Measurements from ENCODE around the gene ZNF511.
A peak's percentile ranks its signal among the peaks of the same experiment; 100 is the strongest.
"Not testable (repeated sequence)": the region's sequence is repeated elsewhere in the genome, so short reads cannot be mapped to it uniquely, and the experiment has no call there.

The ZNF511 gene, protein sequence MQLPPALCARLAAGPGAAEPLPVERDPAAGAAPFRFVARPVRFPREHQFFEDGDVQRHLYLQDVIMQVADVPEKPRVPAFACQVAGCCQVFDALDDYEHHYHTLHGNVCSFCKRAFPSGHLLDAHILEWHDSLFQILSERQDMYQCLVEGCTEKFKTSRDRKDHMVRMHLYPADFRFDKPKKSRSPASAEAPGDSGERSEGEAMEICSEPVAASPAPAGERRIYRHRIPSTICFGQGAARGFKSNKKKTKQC

GRCh38 chr10:133308421-133309099, at the start of gene ZNF511, which contains the start of gene TUBGCP2:
Gene ZNF511 (plus strand): TSS chr10:133308914. CDS start chr10:133308944, 30 bp downstream.
Gene TUBGCP2 (minus strand): TSS chr10:133308872. CDS start chr10:133302941, 5,931 bp downstream.
- peak; percentile 68 for DNase-seq (ENCODE audit: low read depth)

GRCh38 chr10:133259602-133259989, 49.1 kb upstream of the ZNF511 start:
- no peak for DNase-seq (ENCODE audit: low read depth)

GRCh38 chr10:133260895-133261725, 47.6 kb upstream of the ZNF511 start:
- DNase-seq (ENCODE audit: low read depth), result no peak

DNA sequence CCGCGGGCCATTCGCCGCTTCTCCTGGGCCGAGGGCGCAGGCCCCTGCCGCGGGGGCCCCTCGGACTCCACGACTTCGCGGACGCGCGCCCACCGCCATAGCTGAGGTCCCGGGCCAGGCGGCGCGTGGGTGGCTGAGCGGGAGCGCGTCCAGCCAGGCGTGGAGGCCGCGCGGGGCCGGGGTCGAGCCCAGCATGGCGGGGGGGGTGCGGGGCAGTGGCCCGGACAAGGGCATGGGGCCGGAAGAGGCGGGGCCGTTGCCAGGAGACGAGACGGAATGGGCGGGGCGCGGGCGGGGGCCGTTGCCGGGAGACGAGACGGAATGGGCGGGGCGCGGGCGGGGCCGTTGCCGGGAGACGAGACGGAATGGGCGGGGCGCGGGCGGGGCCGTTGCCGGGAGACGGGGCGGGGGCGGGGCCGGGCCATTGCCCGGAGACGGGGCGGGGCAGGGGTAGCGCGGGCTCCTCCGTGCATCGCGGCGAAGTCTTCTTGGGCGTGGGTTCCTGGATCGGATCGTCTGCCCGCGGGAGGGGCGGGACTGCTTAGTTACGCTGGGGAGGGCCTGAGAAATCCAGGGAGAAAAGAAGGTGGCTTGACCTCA, 46.9 kb upstream of the ZNF511 start:
- DNase-seq (ENCODE audit: low read depth), result no peak

DNA sequence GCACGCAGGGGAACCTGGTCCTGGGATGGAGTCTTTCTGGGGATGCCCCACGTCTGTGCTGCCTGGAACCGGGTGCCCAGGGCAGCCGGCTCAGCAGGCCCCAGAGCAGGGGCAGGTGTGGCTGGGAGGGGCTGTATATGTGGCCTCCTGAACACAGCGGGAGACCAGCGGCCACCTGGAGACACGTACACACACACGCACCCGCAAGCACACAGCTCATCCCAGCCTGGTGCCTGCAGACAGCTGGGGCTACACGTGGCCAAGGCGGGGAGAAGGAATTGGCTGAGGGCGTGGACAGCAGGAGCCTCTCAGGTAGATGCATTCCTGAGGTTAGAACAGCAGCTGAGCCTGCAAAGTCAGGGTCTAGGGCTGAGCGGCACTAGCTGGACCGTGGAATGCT, 46.0 kb upstream of the ZNF511 start:
- DNase-seq (ENCODE audit: low read depth), result no peak

DNA sequence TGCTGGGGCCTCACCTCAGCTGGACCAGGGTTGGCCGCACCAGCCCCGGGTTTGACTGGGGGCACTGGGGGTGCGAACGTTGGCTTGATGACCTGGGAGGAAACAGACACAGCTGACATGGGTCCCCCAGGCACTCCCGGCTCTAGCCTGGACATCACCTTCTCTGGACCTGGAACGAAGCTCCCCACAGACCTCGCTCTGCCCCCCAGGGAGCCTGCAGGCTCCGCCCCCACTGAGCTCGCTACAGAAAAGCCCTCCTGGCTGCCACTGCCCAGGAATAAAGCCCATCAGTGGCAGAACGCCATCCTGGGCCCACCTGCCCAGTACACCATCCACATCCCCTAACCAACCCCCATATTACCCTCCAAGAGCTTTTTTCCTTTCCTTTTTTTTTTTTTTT, 45.0 kb upstream of the ZNF511 start:
- no peak for DNase-seq (ENCODE audit: low read depth)

DNA sequence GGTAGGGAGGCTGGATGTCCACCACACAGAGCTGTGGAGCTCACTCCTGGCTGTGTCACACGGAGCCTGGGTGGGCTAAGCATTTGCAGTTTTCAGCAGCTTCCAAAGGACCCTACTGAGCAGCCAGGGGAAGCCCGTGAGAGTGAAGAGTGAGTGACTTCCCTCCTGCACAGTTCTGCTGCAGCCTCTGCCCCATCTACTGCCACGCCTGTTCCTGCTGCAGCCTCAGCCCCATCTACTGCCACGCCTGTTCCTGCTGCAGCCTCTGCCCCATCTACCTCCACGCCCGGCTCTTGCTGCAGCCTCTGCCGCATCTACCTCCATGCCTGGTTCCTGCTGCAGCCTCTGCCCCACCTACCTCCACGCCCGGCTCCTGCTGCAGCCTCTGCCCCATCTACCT, 44.3 kb upstream of the ZNF511 start:
- no peak for DNase-seq (ENCODE audit: low read depth)

- not testable (repeated sequence) for DNase-seq (ENCODE audit: low read depth)
Observed at GRCh38 chr10:133265052-133265451, 43.7 kb upstream of the ZNF511 start.

- DNase-seq (ENCODE audit: low read depth), result no peak
Observed at GRCh38 chr10:133266056-133266795, 42.5 kb upstream of the ZNF511 start.

DNA sequence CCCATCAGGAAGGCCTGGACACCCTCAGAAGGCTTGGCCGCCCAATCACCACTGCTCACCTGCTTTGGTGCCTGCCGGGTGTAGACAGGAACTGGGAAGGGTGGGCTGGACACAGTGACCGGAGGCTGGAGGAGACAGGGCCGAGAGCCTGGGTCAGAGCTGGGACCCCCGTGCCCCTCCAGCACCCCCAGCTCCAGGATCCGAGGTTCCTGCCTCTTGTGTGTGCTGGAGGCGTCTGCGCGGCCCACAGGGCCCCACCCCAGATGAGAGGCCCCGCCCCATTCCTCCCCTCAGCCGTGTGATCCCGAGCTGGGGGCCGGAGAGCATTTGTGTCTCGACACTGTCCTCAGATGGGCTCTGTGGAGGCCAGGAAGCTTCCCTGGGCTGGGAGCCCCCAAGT, 41.4 kb upstream of the ZNF511 start:
- DNase-seq (ENCODE audit: low read depth), result no peak

GRCh38 chr10:133267829-133268228, 40.9 kb upstream of the ZNF511 start:
- DNase-seq (ENCODE audit: low read depth), result no peak

DNA sequence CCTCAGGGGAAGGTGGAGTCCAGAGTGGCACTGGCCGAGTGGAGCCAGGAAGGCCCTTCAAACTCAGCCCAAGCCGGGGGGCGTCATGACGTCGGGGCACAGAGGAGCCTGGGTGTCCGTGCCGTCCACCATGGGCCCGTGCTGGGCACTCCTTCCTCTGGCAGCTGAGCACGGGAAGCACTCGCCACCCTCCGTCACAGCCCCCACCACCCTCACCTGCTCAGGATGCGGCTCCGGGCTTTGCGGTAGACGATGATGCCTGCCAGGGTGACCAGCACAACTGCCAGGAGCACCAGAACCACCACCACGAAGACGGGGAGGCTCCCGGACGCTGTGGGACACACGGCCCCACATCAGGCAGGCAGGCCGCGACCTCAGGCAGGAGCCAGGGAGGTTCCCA, 40.2 kb upstream of the ZNF511 start:
- no peak for DNase-seq (ENCODE audit: low read depth)

DNA sequence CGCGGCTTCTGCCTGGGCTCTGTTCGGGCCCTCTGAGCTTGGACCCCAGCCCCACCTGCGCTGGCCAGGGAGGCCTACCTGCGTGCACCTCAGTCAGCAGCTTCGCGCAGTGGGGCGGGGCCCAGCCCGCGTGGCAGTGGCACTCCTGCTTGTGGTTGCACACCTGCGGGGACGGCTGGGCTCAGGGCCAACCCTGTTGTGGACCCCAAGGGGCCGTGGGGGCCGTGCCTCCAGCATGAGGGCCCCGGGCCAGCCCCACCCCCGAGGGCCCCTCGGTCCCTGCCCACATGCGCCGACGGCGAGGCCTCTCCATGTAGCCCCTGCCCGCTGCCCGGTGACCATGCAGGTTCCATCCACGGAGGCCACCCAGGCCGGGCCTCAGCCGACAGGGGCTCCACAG, 39.3 kb upstream of the ZNF511 start:
- no peak for DNase-seq (ENCODE audit: low read depth)

GRCh38 chr10:133270204-133270603, 38.5 kb upstream of the ZNF511 start:
- DNase-seq (ENCODE audit: low read depth), result no peak

DNA sequence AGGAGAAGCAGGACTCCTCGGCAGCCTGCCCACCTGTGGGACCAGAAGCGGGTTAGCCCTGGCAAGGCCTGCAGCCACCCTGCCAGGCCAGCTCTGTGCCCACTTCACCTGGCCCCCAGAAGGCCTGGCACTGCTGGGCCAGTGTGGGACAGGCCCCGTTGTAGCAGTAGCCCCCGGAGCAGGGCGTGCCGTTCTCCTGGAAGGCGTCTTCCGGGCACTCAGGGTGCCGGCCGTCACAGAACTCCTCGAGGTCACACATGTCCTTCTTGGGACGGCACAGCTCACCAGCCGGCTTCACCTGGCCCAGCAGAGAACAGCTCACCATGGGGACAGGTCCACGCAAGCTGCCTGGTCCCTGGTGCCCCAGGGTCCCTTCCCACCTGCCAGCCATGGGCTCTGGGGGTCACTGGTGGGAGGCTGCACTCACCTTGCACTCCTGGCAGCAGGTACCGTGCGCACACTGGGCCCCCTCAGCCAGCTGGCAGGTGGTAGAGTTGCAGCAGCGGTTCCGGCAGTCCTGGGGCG, 37.9 kb upstream of the ZNF511 start:
- no peak for DNase-seq (ENCODE audit: low read depth)

- no peak for DNase-seq (ENCODE audit: low read depth)
Observed at GRCh38 chr10:133271521-133272300, 37.0 kb upstream of the ZNF511 start.

DNA sequence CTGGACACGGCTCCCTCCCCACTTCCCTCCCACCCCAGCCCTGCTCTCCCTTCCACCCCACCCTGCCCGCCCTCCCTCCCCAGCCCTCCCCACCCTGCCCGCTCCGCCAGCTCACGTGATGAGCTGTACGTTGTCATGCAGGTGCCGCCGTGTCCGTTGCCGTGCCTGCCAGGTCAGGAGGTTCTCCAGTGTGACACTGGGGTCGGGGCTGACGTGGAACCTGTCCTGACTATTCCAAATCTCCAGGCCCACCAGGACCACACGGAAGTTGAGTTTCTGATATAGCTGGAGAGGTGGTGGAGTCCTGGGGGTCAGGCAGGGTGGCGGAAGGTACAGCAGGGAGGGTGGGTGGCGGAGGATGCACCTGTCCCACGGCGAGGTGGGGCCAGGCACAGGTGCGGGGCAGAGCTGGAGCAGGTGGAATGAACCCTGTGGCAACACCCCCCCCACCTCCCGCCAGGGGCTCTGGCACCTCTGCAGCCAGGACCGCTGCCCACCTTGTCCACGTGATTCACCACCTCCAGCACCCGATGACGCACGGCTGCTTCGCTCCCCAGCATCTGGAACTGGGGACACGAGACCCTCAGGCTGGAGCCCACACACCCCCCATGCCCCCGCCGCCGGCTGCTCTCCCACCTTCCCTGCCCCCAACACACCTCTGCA, 36.3 kb upstream of the ZNF511 start:
- no peak for DNase-seq (ENCODE audit: low read depth)

- DNase-seq (ENCODE audit: low read depth), result no peak
Observed at GRCh38 chr10:133272964-133273420, 35.7 kb upstream of the ZNF511 start.

GRCh38 chr10:133273534-133274143, 35.1 kb upstream of the ZNF511 start:
- DNase-seq (ENCODE audit: low read depth), result no peak

Measured in CMK (cell line).